ENCODE data around the gene TPCN2.

GRCh38 chr11:69115586-69116560 is 67.1 kb downstream of the TPCN2 start:
- no peak for TF ChIP-seq EZH2 (IDR thresholded peaks at IDR 0.05; ENCODE audit: borderline replicate concordance, low read length)
- TF ChIP-seq, protein P1, sequence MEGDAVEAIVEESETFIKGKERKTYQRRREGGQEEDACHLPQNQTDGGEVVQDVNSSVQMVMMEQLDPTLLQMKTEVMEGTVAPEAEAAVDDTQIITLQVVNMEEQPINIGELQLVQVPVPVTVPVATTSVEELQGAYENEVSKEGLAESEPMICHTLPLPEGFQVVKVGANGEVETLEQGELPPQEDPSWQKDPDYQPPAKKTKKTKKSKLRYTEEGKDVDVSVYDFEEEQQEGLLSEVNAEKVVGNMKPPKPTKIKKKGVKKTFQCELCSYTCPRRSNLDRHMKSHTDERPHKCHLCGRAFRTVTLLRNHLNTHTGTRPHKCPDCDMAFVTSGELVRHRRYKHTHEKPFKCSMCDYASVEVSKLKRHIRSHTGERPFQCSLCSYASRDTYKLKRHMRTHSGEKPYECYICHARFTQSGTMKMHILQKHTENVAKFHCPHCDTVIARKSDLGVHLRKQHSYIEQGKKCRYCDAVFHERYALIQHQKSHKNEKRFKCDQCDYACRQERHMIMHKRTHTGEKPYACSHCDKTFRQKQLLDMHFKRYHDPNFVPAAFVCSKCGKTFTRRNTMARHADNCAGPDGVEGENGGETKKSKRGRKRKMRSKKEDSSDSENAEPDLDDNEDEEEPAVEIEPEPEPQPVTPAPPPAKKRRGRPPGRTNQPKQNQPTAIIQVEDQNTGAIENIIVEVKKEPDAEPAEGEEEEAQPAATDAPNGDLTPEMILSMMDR (conservative IDR thresholded peaks at IDR 0.05 in 1 of 2, IDR thresholded peaks at IDR 0.05 in 1 of 2; ENCODE audit: extremely low read depth in 1 of 2, insufficient read depth in 1 of 2, low read depth in 1 of 2, low read length in 2 of 2) = no peak
